Measurements from ENCODE around the gene RNF222. TPM values are rescaled to one million over a fixed set of nuclear protein-coding genes. Genes with fewer than 3 reads are reported as not detected.
"Not testable (repeated sequence)": the region's sequence is repeated elsewhere in the genome, so short reads cannot be mapped to it uniquely, and the experiment has no call there.

Gene RNF222
- total RNA-seq, 1 experiment from 2014 or later: not detected

DNA sequence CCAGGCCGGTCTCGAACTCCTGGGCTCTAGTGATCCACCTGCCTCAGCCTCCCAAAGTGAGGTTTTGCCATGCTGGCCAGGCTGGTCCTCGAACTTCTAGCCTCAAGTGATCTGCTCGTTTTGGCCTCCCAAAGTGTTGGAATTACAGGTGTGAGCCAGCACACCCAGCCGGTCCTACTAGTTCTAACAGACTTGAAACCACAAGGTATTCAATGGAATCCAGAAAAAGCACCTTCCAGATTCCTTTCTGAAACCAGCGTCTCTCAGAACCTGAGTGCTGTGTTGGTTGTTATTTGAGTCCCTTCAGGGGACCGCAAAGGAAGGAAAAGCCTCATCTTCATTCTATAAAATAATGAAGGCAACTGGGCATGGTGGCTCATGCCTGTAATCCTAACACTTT lies 25.2 kb downstream of the RNF222 start:
- Histone ChIP-seq H3K36me3 (peaks cover 16% of the 10 kb centered on the region), H3K9me3 (no peaks in the 10 kb centered on the region), H3K4me3 (no peak overlapping the region), H3K27me3 (no peaks in the 10 kb centered on the region)
- DNase-seq: no peak

DNA sequence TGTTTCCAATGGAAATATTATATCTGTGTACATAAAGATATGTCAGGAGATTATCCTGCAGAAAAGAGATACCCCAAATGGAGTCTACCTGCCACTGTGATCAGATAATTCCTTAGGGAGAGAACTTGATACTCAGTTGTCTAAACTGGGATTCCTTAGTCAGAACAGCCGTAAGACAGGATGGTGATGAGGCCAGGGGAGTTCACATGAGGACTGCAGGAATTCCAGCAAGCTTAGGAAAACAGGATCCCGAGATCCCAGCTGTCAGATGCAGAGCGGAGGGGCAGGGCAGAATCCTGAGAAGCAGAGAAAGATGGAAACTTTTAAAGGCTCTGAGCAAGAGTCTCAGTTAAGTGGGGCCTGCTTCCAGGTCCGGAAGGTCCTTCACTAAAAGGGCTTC lies 25.8 kb downstream of the RNF222 start:
- no peaks in the 10 kb centered on the region for H3K27me3 ChIP-seq

DNA sequence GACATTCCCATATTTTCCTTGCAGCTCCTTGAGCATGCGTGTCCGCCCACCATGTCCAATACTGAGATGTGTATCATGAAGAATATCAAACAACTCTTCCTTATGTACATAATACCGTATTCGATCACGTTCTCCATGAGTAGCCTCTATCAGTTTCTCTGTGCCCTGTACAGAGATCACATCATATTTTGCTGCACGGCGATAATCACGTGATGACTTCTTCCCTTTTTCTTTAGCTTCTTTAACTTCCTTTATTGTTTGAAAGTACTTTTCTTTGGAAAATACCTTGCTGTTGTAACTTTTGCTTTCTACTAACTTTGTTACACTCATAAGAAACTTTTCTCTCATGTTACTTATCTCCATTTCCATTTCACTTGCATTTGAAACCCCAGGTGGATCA lies 27.7 kb downstream of the RNF222 start:
- no peak for DNase-seq
- Histone ChIP-seq H3K9me3 (no peaks in the 10 kb centered on the region), H3K4me3 (no peak overlapping the region)

More for the DNA sequence above, 25.8 kb downstream of the RNF222 start:
- no peak for DNase-seq
- no peaks in the 10 kb centered on the region for H3K9me3 ChIP-seq
- H3K36me3 ChIP-seq: peaks cover 10% of the 10 kb centered on the region
- no peak overlapping the region for H3K4me3 ChIP-seq

DNA sequence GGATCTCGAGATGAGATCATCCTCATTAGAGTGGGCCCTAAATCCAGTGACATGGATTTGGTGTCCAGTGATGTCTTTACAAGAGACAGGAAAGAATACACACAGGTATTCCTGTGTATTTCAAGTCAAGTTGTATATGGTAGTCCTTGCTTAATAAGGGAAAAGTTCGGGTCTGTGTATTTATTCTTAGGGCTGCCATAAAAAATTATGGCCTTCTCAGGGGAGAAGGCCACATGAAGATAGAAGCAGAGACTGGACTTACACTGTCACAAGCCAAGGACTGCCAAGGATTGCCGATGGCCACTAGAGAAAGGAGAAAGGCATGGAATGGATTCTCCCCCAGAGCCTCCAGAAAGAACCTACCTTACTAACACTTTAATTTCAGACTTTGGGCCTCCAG lies 29.4 kb downstream of the RNF222 start:
- H3K27me3 ChIP-seq: no peaks in the 10 kb centered on the region
- no peak for DNase-seq

More for the DNA sequence above, 27.7 kb downstream of the RNF222 start:
- Histone ChIP-seq H3K36me3 (peaks cover 5% of the 10 kb centered on the region; the same call in 1 of the 2 replicates), H3K27me3 (no peaks in the 10 kb centered on the region)

DNA sequence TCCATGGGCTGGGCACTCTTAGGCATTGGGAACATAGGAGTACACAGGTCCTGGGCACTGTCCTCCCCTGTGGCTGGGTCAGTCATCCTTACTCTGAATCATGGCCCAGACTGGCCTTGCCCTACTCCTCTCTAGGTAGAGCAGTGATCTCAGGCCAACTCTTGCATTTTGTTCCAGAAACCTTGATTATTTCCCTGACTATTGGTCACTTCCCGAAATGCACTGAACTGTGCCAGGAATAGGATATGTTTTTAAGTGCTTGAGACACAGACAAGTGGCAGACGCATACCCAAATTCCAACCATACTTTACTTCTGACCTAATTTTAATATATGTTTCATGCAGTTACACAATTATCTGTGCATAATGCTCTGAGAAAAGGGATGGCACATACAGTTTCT lies 31.4 kb downstream of the RNF222 start:
- H3K36me3 ChIP-seq: peaks cover 5% of the 10 kb centered on the region; the same call in 1 of the 2 replicates
- peak; percentile 90 for DNase-seq
- no peak overlapping the region for H3K4me3 ChIP-seq
- H3K9me3 ChIP-seq: no peaks in the 10 kb centered on the region
- no peaks in the 10 kb centered on the region for H3K27me3 ChIP-seq

More for the DNA sequence above, 29.4 kb downstream of the RNF222 start:
- Histone ChIP-seq H3K4me3 (no peak overlapping the region), H3K9me3 (no peaks in the 10 kb centered on the region), H3K36me3 (peaks cover 5% of the 10 kb centered on the region; the same call in 1 of the 2 replicates)

DNA sequence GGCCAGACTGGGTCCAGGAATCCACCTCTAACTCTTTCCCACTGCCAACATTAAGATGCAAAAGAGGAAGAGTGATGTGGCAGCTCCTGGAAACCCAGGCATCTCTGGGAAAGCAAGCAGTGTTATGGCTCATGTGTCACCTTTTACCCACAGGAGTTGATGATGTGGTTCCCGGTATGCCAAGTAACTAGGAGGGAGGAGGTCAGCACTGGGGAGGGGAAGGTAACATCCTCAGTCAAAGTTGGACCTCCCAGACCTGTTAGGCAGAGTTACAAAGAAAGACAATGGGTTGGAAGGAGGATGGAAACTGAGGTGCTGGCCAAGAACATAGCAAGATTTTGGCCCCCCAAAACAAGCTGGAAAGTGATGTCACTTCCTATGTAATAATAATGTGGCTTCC lies 32.5 kb downstream of the RNF222 start:
- Histone ChIP-seq H3K36me3 (peaks cover 5% of the 10 kb centered on the region; the same call in 1 of the 2 replicates), H3K4me3 (no peak overlapping the region), H3K9me3 (no peaks in the 10 kb centered on the region), H3K27me3 (no peaks in the 10 kb centered on the region)
- peak; percentile 76 for DNase-seq

DNA sequence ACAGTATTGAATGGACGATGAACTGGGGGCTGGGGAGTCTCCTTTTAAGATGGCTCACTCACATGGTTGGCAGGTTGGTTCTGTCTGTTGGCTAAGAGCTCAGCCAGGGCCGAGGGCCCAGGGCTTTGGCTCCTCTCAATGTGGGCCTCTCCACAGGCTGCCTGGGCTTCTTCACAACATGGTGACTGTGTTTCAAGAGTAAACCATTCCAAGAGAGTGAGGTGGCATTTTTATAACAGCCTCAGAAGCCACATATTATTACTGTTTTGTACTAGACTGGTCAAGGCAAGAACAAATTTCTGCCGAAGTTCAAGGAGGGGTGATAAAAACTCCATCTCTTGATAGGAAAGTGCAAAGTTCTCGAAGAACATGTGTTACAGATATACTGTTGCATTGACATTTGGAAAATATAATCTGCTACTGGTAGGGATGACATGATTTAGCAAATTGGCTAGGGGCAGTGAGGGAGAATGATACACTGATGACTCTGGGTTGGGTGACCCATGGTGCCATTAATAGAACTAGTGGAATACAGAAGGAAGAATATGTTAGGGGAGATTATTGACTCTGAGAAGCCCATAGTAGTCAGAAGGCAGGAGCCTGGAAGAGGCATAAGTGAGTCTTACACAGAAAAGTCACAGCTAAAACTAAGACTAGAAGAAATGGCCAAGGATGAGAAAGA lies 34.8 kb downstream of the RNF222 start:
- DNase-seq: peak; percentile 97
- Histone ChIP-seq H3K27me3 (no peaks in the 10 kb centered on the region), H3K36me3 (no peaks in the 10 kb centered on the region; the same call in 1 of the 2 replicates), H3K9me3 (no peaks in the 10 kb centered on the region), H3K4me3 (no peak overlapping the region)

DNA sequence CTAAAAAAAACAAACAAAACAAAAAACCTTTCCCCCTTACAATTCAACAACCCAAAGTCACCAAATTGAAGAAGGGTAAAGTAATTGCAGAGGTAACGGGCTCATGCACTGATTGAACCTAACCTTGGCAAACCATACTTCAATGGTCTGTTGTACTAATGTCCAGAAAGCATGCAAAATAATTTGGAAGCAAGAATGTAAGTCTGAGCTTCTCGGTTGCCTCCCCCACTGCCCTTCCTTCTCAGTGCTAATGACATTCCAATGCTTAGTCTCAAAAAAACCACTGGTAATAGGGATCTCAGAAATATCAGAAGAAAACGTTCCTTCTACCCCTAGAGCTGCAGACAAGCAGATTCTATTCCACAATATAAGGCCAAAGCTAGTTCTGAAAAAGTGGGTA lies 36.9 kb downstream of the RNF222 start:
- no peak for DNase-seq
- H3K4me3 ChIP-seq: no peak overlapping the region
- H3K27me3 ChIP-seq: no peaks in the 10 kb centered on the region
- H3K9me3 ChIP-seq: no peaks in the 10 kb centered on the region
- no peaks in the 10 kb centered on the region; the same call in 1 of the 2 replicates for H3K36me3 ChIP-seq

DNA sequence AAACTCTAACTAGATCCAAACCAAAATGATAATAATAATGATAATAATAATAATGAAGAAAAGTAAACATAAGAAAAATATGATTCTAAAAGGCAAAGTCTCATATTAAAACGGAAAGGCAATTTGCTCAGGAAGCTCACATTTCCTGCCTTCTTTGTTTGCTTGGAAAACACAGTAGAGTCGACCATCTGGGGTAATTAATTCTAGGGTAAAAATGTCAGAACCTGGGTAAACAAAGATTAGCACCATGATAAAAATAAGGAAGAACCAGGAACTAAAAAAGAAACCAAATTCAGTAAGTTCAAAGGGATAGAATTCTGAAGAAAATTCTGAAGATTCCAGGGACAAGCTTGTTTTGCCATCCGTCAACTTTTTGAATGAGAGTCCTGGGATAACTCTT lies 37.4 kb downstream of the RNF222 start:
- Histone ChIP-seq H3K4me3 (no peak overlapping the region), H3K9me3 (no peaks in the 10 kb centered on the region), H3K27me3 (no peaks in the 10 kb centered on the region), H3K36me3 (no peaks in the 10 kb centered on the region; the same call in 1 of the 2 replicates)
- no peak for DNase-seq

DNA sequence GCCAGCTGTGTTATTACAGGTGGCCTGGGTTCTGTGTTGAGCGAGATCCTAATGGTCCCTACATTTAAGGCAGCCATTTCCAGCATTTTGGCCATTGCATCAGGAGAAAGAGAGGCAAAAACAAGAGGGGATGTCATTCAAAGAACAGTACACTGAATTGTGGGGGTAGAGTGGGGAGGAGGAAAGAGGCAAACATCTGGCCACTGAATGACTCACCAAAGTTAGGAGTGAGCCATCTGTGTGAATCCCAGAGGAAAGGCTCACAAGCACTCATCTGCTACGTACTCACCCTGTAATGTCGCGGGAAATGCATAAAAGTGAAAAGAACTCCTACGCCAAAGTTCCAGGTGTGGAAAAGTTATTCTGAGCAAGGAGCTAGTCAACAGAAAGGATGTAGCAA lies 37.9 kb downstream of the RNF222 start:
- Histone ChIP-seq H3K4me3 (no peak overlapping the region), H3K36me3 (no peaks in the 10 kb centered on the region; the same call in 1 of the 2 replicates), H3K9me3 (no peaks in the 10 kb centered on the region), H3K27me3 (no peaks in the 10 kb centered on the region)
- DNase-seq: peak; percentile 63

DNA sequence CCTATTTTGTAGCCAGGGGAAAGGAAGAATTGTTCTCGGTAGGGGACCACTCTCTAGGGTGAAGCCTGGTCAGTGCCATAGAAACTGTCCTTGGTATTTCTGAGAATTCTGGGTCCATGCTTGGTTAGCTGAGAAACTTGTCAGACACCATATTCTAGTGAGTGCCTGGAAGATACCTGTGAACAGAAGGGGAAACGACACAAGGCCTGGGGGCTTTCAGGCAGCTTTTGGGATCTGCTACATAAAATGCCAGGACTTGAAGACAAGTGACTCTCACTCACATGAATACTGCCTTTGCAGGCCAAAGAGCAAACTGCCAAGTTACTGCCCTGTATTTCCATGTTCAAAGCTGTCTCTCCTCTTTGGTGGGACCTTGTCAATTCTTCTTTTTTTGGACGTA lies 39.7 kb downstream of the RNF222 start:
- DNase-seq: no peak
- Histone ChIP-seq H3K4me3 (no peak overlapping the region), H3K27me3 (no peaks in the 10 kb centered on the region), H3K9me3 (no peaks in the 10 kb centered on the region), H3K36me3 (no peaks in the 10 kb centered on the region)

DNA sequence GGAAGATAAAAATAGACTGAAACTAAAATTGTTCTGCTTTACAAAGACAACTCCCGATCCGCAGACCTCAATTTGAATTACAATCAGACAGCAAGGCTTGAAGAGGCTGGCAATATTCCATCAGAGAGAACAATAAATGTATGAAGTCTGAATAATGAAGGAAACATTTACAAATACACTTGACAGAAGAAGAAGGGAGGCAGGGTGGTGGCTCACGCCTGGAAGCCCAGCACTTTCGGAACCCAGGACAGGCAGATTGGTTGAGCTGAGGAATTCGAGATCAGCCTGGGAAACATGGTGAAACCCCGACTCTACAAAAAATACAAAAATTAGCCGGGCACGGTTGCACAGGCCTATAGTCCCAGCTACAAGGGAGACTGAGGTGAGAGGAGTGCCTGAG lies 43.4 kb downstream of the RNF222 start:
- no peaks in the 10 kb centered on the region for H3K36me3 ChIP-seq
- no peak overlapping the region for H3K4me3 ChIP-seq
- H3K9me3 ChIP-seq: no peaks in the 10 kb centered on the region
- H3K27me3 ChIP-seq: no peaks in the 10 kb centered on the region
- no peak for DNase-seq

DNA sequence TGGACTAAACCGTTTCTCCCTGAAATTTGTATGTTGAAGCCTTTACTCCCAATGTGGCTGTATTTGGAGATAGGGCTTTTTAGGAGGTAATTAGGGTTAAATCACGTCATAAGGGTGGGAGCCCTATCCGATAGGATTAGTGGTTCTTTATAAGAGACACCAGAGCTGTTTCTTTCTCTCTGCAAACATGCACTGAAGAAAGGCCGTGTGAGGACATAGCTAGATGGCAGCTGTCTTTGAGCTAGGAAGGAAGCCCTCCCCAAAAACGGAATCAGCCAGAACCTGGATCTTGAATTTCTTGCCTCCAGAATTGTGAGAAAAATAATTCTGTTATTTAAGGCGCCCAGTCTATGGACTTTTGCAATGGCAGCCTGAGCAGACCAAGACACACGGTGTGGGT lies 43.9 kb downstream of the RNF222 start:
- no peak for DNase-seq
- Histone ChIP-seq H3K9me3 (no peaks in the 10 kb centered on the region), H3K36me3 (no peaks in the 10 kb centered on the region), H3K4me3 (no peak overlapping the region), H3K27me3 (no peaks in the 10 kb centered on the region)

DNA sequence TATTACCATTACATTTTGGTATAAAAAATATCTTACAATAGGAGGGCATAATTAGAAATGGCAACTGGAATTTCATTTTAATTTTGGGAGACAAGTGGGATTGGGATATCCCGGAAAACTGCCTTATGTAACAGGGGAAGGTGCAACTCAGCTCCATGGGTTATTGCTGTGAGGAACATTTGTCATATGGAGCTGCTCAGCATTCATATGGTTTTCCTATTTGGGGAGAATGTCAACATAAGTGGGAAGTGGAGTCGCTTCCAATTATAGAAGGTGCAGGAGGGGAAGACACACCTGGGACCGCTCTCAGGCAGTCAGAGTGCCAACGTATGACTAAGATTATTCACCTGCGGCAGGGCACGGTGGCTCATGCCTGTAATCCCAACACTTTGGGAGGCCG lies 47.3 kb downstream of the RNF222 start:
- peaks cover 2% of the 10 kb centered on the region; the same call in 1 of the 2 replicates for H3K27me3 ChIP-seq
- no peaks in the 10 kb centered on the region; the same call in 1 of the 2 replicates for H3K9me3 ChIP-seq
- DNase-seq: no peak
- no peak overlapping the region for H3K4me3 ChIP-seq
- no peaks in the 10 kb centered on the region for H3K36me3 ChIP-seq

DNA sequence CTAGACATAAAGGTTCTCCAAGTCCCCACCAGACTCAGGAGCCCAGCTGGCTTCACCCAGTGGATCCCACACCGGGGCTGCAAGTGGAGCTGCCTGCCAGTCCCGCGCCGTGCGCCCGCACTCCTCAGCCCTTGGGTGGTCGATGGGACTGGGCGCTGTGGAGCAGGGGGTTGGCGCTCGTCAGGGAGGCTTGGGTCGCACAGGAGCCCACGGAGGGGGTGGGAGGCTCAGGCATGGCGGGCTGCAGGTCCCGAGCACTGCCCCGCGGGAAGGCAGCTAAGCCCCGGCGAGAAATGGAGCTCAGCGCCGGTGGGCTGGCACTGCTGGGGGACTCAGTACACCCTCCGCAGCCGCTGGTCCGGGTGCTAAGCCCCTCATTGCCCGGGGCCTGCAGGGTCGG lies 50.6 kb downstream of the RNF222 start:
- not testable (repeated sequence) for H3K36me3 ChIP-seq, DNase-seq, H3K4me3 ChIP-seq, H3K9me3 ChIP-seq, H3K27me3 ChIP-seq

DNA sequence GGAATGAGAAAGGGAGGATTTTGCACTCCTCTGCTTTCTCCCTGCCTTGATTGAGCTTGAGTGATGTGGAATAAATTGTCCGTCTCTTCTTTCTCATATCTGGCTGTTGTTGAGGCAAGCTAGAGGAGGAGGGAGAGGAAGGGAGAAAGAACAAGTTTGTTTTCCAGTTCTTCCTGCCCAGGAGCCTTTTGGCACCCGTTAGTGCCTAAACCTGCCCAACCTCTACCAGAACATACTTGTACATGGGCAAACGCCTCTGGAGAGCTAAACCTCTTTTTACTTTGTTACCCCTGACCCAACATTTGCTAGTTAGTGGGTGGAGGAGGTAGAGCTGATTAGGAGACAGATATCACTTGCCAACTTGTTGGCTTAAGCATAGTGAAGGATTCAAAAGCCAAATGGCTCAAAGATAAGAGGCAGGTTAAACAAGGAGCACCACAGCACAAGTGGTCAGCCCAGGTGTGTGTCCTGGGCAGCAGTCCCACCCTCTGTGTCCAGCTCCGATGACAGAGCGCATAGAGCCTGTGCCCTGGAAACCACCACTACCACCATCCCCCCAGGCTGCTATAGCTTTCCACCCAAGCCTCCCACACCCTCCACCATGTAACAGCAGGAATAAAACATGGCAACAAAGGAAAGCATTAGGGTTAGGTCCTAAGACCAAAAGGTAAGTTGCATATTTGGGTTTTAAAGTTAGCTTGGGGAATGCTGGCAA lies 51.5 kb downstream of the RNF222 start:
- no peak overlapping the region for H3K4me3 ChIP-seq
- no peak for DNase-seq
- H3K27me3 ChIP-seq: peaks cover 4% of the 10 kb centered on the region; the same call in 1 of the 2 replicates
- H3K36me3 ChIP-seq: no peaks in the 10 kb centered on the region
- H3K9me3 ChIP-seq: no peaks in the 10 kb centered on the region; the same call in 1 of the 2 replicates

DNA sequence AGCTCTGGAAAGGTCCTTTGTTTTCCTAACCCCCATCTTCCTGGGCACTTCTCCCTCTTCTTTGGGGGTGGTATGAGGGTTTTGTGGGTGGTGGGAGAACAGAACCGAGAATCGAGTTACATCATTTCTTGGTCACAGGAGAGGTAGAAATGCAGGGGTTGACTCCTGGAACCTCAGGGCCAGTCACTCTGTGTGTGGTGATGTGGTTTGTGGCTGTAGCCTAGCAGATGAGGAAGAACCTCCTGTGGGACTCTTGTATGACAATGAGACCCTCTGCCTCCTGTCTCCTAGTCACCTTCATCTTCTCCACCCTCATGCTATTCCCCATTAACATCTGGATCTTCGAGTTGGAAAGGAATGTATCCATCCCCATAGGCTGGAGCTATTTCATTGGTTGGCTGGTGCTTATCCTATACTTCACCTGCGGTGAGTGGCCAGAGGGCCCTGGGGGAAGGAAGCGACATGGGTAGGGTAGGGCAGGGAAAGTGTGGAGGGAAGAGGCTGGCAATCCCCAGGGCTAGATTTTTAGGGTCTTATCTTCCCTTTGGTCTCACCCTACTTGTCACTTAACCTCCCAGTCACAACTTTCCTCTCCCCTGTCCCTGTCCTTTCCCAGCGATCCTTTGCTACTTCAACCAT lies 52.5 kb downstream of the RNF222 start:
- no peak for DNase-seq
- Histone ChIP-seq H3K36me3 (no peaks in the 10 kb centered on the region), H3K27me3 (peaks cover 4% of the 10 kb centered on the region; the same call in 1 of the 2 replicates), H3K9me3 (no peaks in the 10 kb centered on the region; the same call in 1 of the 2 replicates), H3K4me3 (no peak overlapping the region)

All from MG63 (cell line).